ENCODE results near the gene FOXP1.

- TF ChIP-seq CTCF (IDR thresholded peaks at IDR 0.05): no peak
- no peak for TF ChIP-seq POLR2A (IDR thresholded peaks at IDR 0.05)
These were observed 430.6 kb downstream of the FOXP1 start for GRCh38 chr3:71152892-71153265.

Data from adrenal gland (tissue), 5 donors.